HEK293T (cell line): ENCODE measurements around the gene GPRC5D.

Experiments
- CTCF ChIA-PET: fragments of 350-600 bp; formaldehyde crosslinking; extraction: SDS; loops from one replicate; lab custom pipeline; 2021; ENCODE audit warnings: antibody characterized with exemption, inconsistent platforms; lab: Yijun Ruan, JAX
- POLR2A ChIA-PET: fragments of 350-600 bp; formaldehyde crosslinking; extraction: SDS; loops from one replicate; lab custom pipeline; 2020; ENCODE audit warnings: antibody characterized with exemption, inconsistent platforms; lab: Yijun Ruan, JAX
- DNase-seq: peaks from one replicate; pipeline ENCODE4 v3.0.0; 2012; ENCODE audit warnings: mixed read lengths; ENCODE audit errors: extremely low spot score
- ARNT ChIP-seq: fragments of 450-650 bp; IDR thresholded peaks from 2 replicates; pipeline ENCODE4 v1.6.1; 2017; ENCODE audit warnings: mild to moderate bottlenecking
- BHLHE40 ChIP-seq: fragments of 450-650 bp; IDR thresholded peaks from 2 replicates; pipeline ENCODE4 v1.6.1; 2016; ENCODE audit warnings: mild to moderate bottlenecking, moderate library complexity, borderline replicate concordance
- CTBP1 ChIP-seq: fragments of 450-650 bp; IDR thresholded peaks from 2 replicates; pipeline ENCODE4 v1.6.1; 2016; ENCODE audit warnings: borderline replicate concordance
- ELF4 ChIP-seq: fragments of 450-650 bp; IDR thresholded peaks from 2 replicates; pipeline ENCODE4 v1.6.1; 2017; ENCODE audit warnings: antibody characterized with exemption
- FOXA1 ChIP-seq: fragments of 450-650 bp; IDR thresholded peaks from 2 replicates; pipeline ENCODE4 v1.6.1; 2016; ENCODE audit warnings: mild to moderate bottlenecking
- FOXK2 ChIP-seq: fragments of 450-650 bp; IDR thresholded peaks from 2 replicates; pipeline ENCODE4 v1.6.1; 2016; ENCODE audit warnings: mild to moderate bottlenecking
- FOXM1 ChIP-seq: fragments of 450-650 bp; IDR thresholded peaks from 2 replicates; pipeline ENCODE4 v1.6.1; 2017; ENCODE audit warnings: mild to moderate bottlenecking, borderline replicate concordance
- HDGF ChIP-seq: fragments of 450-650 bp; IDR thresholded peaks from 2 replicates; pipeline ENCODE4 v1.6.1; 2017; ENCODE audit warnings: antibody characterized with exemption, borderline replicate concordance
- L3MBTL2 ChIP-seq: fragments of 450-650 bp; conservative IDR thresholded peaks from 2 replicates; pipeline ENCODE4 v1.6.1; 2016; ENCODE audit warnings: mild to moderate bottlenecking
- LEF1 ChIP-seq: fragments of 450-650 bp; IDR thresholded peaks from 2 replicates; pipeline ENCODE4 v1.6.1; 2017; ENCODE audit warnings: mild to moderate bottlenecking, borderline replicate concordance
- NFRKB ChIP-seq: fragments of 450-650 bp; IDR thresholded peaks from 2 replicates; pipeline ENCODE4 v1.6.1; 2016; ENCODE audit warnings: mild to moderate bottlenecking, moderate library complexity
- SP1 ChIP-seq: fragments of 450-650 bp; IDR thresholded peaks from 2 replicates; pipeline ENCODE4 v1.6.1; 2017
- SUZ12 ChIP-seq: fragments of 450-650 bp; IDR thresholded peaks from 2 replicates; pipeline ENCODE4 v1.6.1; 2016; ENCODE audit warnings: mild to moderate bottlenecking
- TARDBP ChIP-seq: fragments of 450-650 bp; IDR thresholded peaks from 2 replicates; pipeline ENCODE4 v1.6.1; 2016
- ZNF384 ChIP-seq: fragments of 450-650 bp; IDR thresholded peaks from 2 replicates; pipeline ENCODE4 v1.6.1; 2016
- TF ChIP-seq, protein P1 (sequence below): fragments of 450-650 bp; IDR thresholded peaks from 2 replicates; pipeline ENCODE4 v1.6.1; 2016

The GPRC5D gene

DNA sequence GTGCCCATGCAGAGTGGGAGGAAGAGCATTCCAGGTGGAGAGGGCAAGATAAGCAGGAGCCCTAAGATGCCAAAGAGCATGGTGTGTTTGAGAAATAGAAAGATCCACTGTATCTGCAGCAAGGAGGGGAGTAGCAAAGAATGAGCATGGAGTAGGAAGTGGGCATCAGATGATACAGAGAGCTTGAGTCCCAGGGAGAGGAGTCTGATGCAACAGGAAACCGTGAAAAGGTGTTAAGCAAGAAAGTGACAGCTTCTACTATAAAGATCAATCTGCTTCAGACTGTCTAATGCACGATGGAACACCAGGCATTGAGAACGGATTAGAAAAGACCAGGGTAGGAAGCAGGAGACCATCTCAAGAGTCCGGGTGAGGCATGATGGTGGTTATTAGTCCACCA, 12.3 kb upstream of the GPRC5D start:
- POLR2A ChIA-PET: no interaction called here
- no peak for DNase-seq
- TF ChIP-seq HDGF (no peak), FOXK2 (no peak), ELF4 (no peak)
- CTCF ChIA-PET: interaction anchor here (0.6 kb wide), 1 partner anchor 242 kb away, joined by 3 read pairs; no protein-coding TSS in a partner anchor

- DNase-seq: no peak
- TF ChIP-seq ZNF384 (no peak), ARNT (no peak), TARDBP (no peak), BHLHE40 (no peak), CTBP1 (no peak), FOXA1 (no peak), SUZ12 (no peak), FOXM1 (no peak), FOXK2 (no peak), L3MBTL2 (no peak), LEF1 (no peak)
- CTCF ChIA-PET: interaction anchor here (1.0 kb wide), 1 partner anchor 18 kb away, joined by 6 read pairs; no protein-coding TSS in a partner anchor
- POLR2A ChIA-PET: no interaction called here
Measured at GRCh38 chr12:12960639-12961209, 8.8 kb upstream of the GPRC5D start.

- CTCF ChIA-PET: no interaction called here
- DNase-seq: no peak
- POLR2A ChIA-PET: no interaction called here
- TF ChIP-seq, protein P1, sequence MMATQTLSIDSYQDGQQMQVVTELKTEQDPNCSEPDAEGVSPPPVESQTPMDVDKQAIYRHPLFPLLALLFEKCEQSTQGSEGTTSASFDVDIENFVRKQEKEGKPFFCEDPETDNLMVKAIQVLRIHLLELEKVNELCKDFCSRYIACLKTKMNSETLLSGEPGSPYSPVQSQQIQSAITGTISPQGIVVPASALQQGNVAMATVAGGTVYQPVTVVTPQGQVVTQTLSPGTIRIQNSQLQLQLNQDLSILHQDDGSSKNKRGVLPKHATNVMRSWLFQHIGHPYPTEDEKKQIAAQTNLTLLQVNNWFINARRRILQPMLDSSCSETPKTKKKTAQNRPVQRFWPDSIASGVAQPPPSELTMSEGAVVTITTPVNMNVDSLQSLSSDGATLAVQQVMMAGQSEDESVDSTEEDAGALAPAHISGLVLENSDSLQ: no peak
- TF ChIP-seq TARDBP: no peak
- TF ChIP-seq HDGF: no peak
- no peak for TF ChIP-seq CTBP1
- TF ChIP-seq ELF4: no peak
- TF ChIP-seq SP1: no peak
- TF ChIP-seq SUZ12: no peak
- no peak for TF ChIP-seq FOXM1
- TF ChIP-seq FOXK2: no peak
- TF ChIP-seq BHLHE40: no peak
- TF ChIP-seq ARNT: no peak
- no peak for TF ChIP-seq NFRKB
- TF ChIP-seq L3MBTL2: no peak
- TF ChIP-seq ZNF384: no peak
- TF ChIP-seq FOXA1: no peak
- TF ChIP-seq LEF1: no peak
Measured at GRCh38 chr12:12958886-12959285, 6.9 kb upstream of the GPRC5D start.

DNA sequence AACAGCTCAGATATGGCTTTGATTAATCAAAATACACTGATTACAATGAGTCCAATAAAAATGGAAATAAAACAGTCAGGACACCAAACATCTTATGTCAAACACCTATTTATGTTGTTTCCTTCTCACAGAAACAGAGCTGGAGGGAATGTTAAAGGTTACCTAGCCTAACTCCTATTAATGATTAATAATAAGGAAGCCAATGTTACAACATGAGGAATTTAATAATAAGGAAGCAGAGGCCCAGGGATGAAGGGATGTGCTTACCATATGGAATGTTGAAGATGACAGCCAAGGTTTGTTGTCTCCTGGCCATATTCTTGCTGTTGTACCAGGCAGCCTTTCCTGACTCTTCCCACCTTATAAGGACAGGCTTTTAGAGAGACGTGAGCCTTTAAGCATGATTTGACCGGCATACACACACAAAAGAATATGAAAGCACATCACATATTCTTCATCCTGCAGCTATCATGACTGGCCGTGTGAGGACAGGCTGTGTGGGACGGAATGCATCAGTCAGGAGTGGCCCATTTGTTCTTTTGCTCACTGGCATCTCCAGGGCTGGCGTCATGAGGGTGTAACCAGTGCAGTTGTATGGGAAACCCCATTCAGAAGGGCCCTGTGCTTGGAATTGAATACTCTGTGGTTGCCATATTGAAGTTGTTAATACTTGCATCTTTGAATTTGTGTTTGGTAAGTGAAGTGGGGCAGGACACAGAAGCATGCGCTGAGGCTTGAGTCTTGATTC, 3.1 kb upstream of the GPRC5D start:
- DNase-seq: no peak
- TF ChIP-seq FOXK2 (no peak), LEF1 (no peak), TARDBP (no peak), SUZ12 (no peak), CTBP1 (no peak), HDGF (no peak), FOXM1 (no peak), ELF4 (no peak), FOXA1 (no peak), ZNF384 (no peak), L3MBTL2 (no peak), NFRKB (no peak), SP1 (no peak), ARNT (no peak), BHLHE40 (no peak)
- TF ChIP-seq, protein P1: no peak
- POLR2A ChIA-PET: interaction anchor here (0.8 kb wide), 1 partner anchor 39 kb away, joined by 3 read pairs; no protein-coding TSS in a partner anchor
- CTCF ChIA-PET: interaction anchor here (0.6 to 1.6 kb wide), 3 partner anchors 22 to 257 kb away, joined by 3 read pairs; no protein-coding TSS in a partner anchor

GRCh38 chr12:12954356-12954755, 2.4 kb upstream of the GPRC5D start:
- CTCF ChIA-PET: interaction anchor here (0.6 to 1.6 kb wide), 3 partner anchors 22 to 258 kb away, joined by 3 read pairs; no protein-coding TSS in a partner anchor
- POLR2A ChIA-PET: interaction anchor here (0.8 kb wide), 1 partner anchor 38 kb away, joined by 3 read pairs; no protein-coding TSS in a partner anchor
- DNase-seq: no peak
- TF ChIP-seq ARNT: no peak

DNA sequence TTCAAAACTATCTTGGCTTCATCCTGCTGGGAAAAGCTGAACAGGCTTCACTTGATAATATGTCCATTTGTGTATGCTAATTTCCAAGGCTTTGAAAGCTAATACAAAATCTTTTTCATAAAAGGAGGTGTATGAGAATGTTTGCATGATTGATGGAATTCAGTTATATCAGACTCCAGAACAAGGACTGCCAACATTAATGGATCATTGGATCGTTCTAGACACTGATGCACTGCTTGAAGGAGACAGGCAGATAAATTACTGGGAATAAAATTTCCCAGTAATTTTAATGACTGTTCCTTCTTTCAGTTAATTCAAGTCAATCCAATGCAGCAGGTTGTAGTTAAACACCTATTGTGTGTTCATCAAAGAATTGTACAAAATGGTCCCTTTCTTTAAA, 466 bp downstream of the GPRC5D start:
- POLR2A ChIA-PET: no interaction called here
- no peak for DNase-seq
- CTCF ChIA-PET: no interaction called here
- TF ChIP-seq, protein P1: no peak
- TF ChIP-seq BHLHE40: no peak
- TF ChIP-seq CTBP1: no peak
- TF ChIP-seq TARDBP: no peak
- TF ChIP-seq FOXK2: no peak
- TF ChIP-seq FOXA1: no peak
- no peak for TF ChIP-seq NFRKB
- TF ChIP-seq ELF4: no peak
- no peak for TF ChIP-seq ARNT
- no peak for TF ChIP-seq SP1
- no peak for TF ChIP-seq LEF1
- no peak for TF ChIP-seq HDGF
- TF ChIP-seq L3MBTL2: no peak
- TF ChIP-seq ZNF384: no peak
- no peak for TF ChIP-seq SUZ12
- TF ChIP-seq FOXM1: no peak
